CD4-positive, alpha-beta T cell treated with Interleukin-4 for 1 hour (primary cell): ENCODE measurements around the gene ERN1.
"Not testable (repeated sequence)": the region's sequence is repeated elsewhere in the genome, so short reads cannot be mapped to it uniquely, and the experiment has no call there.

Experiments used
- DNase-seq, 2 donors: peaks; one replicate each; pipeline ENCODE4 v3.0.0-alpha.2; 2020 to 2022

The ERN1 gene

GRCh38 chr17:64129765-64130558 lies at the start of gene ERN1:
Gene ERN1 (minus strand): TSS chr17:64130144. CDS start chr17:64130029, 115 bp downstream.
- peak; percentile 90 to 91 for DNase-seq

- DNase-seq, result not testable (repeated sequence)
Measured at GRCh38 chr17:64179024-64179423, 49.1 kb upstream of the ERN1 start.

GRCh38 chr17:64178011-64178825 lies 48.3 kb upstream of the ERN1 start:
- no peak for DNase-seq

GRCh38 chr17:64177311-64178010 lies 47.5 kb upstream of the ERN1 start:
- no peak for DNase-seq

- DNase-seq, result no peak
Measured at GRCh38 chr17:64176556-64176955, 46.6 kb upstream of the ERN1 start.

GRCh38 chr17:64174686-64175456 lies 44.9 kb upstream of the ERN1 start:
- peak; percentile 34 to 86 for DNase-seq

- DNase-seq, result no peak
Measured at GRCh38 chr17:64173646-64174045, 43.7 kb upstream of the ERN1 start.

GRCh38 chr17:64172510-64172909 lies 42.6 kb upstream of the ERN1 start:
- DNase-seq, result no peak

- no peak for DNase-seq
Measured at GRCh38 chr17:64171041-64171440, 41.1 kb upstream of the ERN1 start.

- DNase-seq, result no peak
Measured at GRCh38 chr17:64170286-64170685, 40.3 kb upstream of the ERN1 start.

- not testable (repeated sequence) for DNase-seq
Measured at GRCh38 chr17:64167666-64168065, 37.7 kb upstream of the ERN1 start.

- no peak for DNase-seq
Measured at GRCh38 chr17:64166876-64167275, 36.9 kb upstream of the ERN1 start.

- DNase-seq, result no peak
Measured at GRCh38 chr17:64165347-64165746, 35.4 kb upstream of the ERN1 start.

GRCh38 chr17:64164596-64165285 lies 34.8 kb upstream of the ERN1 start:
- DNase-seq, result no peak

GRCh38 chr17:64163468-64163867 lies 33.5 kb upstream of the ERN1 start:
- DNase-seq, result no peak

GRCh38 chr17:64162554-64162953 lies 32.6 kb upstream of the ERN1 start:
- no peak for DNase-seq

GRCh38 chr17:64161380-64162176 lies 31.6 kb upstream of the ERN1 start:
- DNase-seq, result no peak

- no peak for DNase-seq
Measured at GRCh38 chr17:64160378-64160777, 30.4 kb upstream of the ERN1 start.

GRCh38 chr17:64158831-64159590 lies 29.1 kb upstream of the ERN1 start:
- no peak for DNase-seq

- no peak for DNase-seq
Measured at GRCh38 chr17:64158406-64158805, 28.5 kb upstream of the ERN1 start.
